GM12878 (cell line): Measurements from ENCODE around the gene DACH1. TPM values are rescaled to one million over a fixed set of nuclear protein-coding genes. Genes with fewer than 3 reads are reported as not detected.

Experiments used
- ATAC-seq: fragments of 200-7000 bp; cut with Tn5 transposase; 3 replicates; pipeline ENCODE4 v1.9.1; 2020; ENCODE audit warnings: mild to moderate bottlenecking, moderate library complexity
- BruUV-seq: library from RNA; stranded (reverse); fragments of 400-500 nt; replicated peaks from 2 replicates; lab custom pipeline; 2021; lab: Mats Ljungman, UMichigan
- CTCF ChIA-PET: fragments of 300-600 bp; sonication (Branson Sonifier 250); formaldehyde crosslinking; extraction: SDS; loops from one replicate; lab custom pipeline; 2021; ENCODE audit warnings: inconsistent platforms; lab: Yijun Ruan, JAX
- POLR2A ChIA-PET: fragments of 350-600 bp; formaldehyde crosslinking; extraction: SDS; loops from one replicate; lab custom pipeline; 2021; ENCODE audit warnings: inconsistent platforms; lab: Charles Lee
- RAD21 ChIA-PET: fragments of 300-600 bp; sonication (Branson Sonifier 250); formaldehyde crosslinking; loops from one replicate; lab custom pipeline; 2023; ENCODE audit warnings: antibody characterized with exemption; ENCODE audit not compliant: unreplicated experiment; lab: Charles Lee
- SMC1A ChIA-PET: fragments of 300-600 bp; sonication (Branson Sonifier 250); formaldehyde crosslinking; loops from one replicate; lab custom pipeline; 2023; ENCODE audit not compliant: unreplicated experiment, uncharacterized antibody; lab: Charles Lee
- DNase-seq: peaks from one replicate; pipeline ENCODE4 v3.0.0-alpha.2; 2011; ENCODE audit warnings: low read depth, low spot score
- FAIRE-seq: peaks from 3 replicates; lab custom pipeline; 2011; peaks lifted over from hg19 to GRCh38; lab: Jason Lieb, UNC
- H2AFZ ChIP-seq: 2 replicates; pipeline ENCODE4 v1.6.0; 2011; ENCODE audit warnings: low read depth, low read length, control low read depth; ENCODE audit not compliant: control insufficient read depth
- H3K27ac ChIP-seq: 2 replicates; pipeline ENCODE4 v1.5.1; 2011; ENCODE audit warnings: control low read depth; ENCODE audit not compliant: control insufficient read depth, insufficient read depth
- H3K27me3 ChIP-seq, 2 experiments: replicated peaks in 1 of 2; 2 replicates each; pipeline versions ENCODE4 v1.6.0 to v1.6.1; 2011; ENCODE audit warnings: low read length in 1 of 2; ENCODE audit not compliant: control insufficient read depth in 2 of 2, insufficient read depth in 2 of 2
- H3K36me3 ChIP-seq, 2 experiments: 2 replicates each; pipeline ENCODE4 v1.5.1; 2011; ENCODE audit warnings: low read length in 1 of 2; ENCODE audit not compliant: control insufficient read depth in 2 of 2, insufficient read depth in 2 of 2
- H3K4me1 ChIP-seq: 2 replicates; pipeline ENCODE4 v1.6.1; 2011; ENCODE audit warnings: mild to moderate bottlenecking, low read length, moderate library complexity, mixed read lengths; ENCODE audit not compliant: control insufficient read depth, insufficient read depth
- H3K4me2 ChIP-seq: 2 replicates; pipeline ENCODE4 v1.6.0; 2011; ENCODE audit warnings: control low read depth; ENCODE audit not compliant: control insufficient read depth, insufficient read depth
- H3K4me3 ChIP-seq: fragments of 200-600 bp; sonication (generic); 2 replicates; pipeline ENCODE4 v1.5.1; 2016
- H3K79me2 ChIP-seq: 2 replicates; pipeline ENCODE4 v1.6.0; 2011; ENCODE audit warnings: low read length; ENCODE audit not compliant: control insufficient read depth, insufficient read depth
- H3K9ac ChIP-seq: 2 replicates; pipeline ENCODE4 v1.8.0; 2011; ENCODE audit warnings: low read length, control low read depth, mixed read lengths; ENCODE audit not compliant: control insufficient read depth, insufficient read depth
- H3K9me3 ChIP-seq: replicated peaks from 3 replicates; pipeline ENCODE4 v1.5.1; 2011; ENCODE audit warnings: mild to moderate bottlenecking, low read length; ENCODE audit not compliant: control insufficient read depth, insufficient read depth
- H4K20me1 ChIP-seq: 2 replicates; pipeline ENCODE4 v1.6.0; 2011; ENCODE audit not compliant: control insufficient read depth, insufficient read depth
- BACH1 ChIP-seq: fragments of 450-650 bp; IDR thresholded peaks from 2 replicates; pipeline ENCODE4 v1.6.1; 2017; ENCODE audit warnings: mild to moderate bottlenecking, borderline replicate concordance
- BMI1 ChIP-seq: fragments of 450-650 bp; IDR thresholded peaks from 2 replicates; pipeline ENCODE4 v1.6.1; 2016; ENCODE audit warnings: mild to moderate bottlenecking, moderate library complexity, borderline replicate concordance
- CBX5 ChIP-seq: sonication (generic); IDR thresholded peaks from 2 replicates; pipeline ENCODE4 v1.6.1; 2016; ENCODE audit warnings: low read depth, moderate library complexity, mild to moderate bottlenecking, inconsistent platforms
- CHD4 ChIP-seq: fragments of 200-600 bp; sonication (generic); IDR thresholded peaks from 2 replicates; pipeline ENCODE4 v1.6.1; 2016; ENCODE audit warnings: mild to moderate bottlenecking
- EGR1 ChIP-seq, 2 experiments: IDR thresholded peaks; 1 replicate in 1 of 2; 2 replicates in 1 of 2; pipeline ENCODE4 v1.6.1; 2011 to 2012; ENCODE audit warnings: low read depth in 2 of 2, low read length in 2 of 2, borderline replicate concordance in 1 of 2, mild to moderate bottlenecking in 1 of 2, moderate library complexity in 1 of 2
- EP300 ChIP-seq, 2 experiments: fragments of 150-350 bp in 1 of 2; IDR thresholded peaks; 2 replicates each; pipeline ENCODE4 v1.6.1; 2011 to 2012; ENCODE audit warnings: low read depth in 2 of 2, low read length in 2 of 2, borderline replicate concordance in 1 of 2, improper control_type of control experiment in 1 of 2, inconsistent platforms in 1 of 2; ENCODE audit not compliant: control insufficient read depth in 1 of 2
- FOXK2 ChIP-seq: fragments of 450-650 bp; IDR thresholded peaks from 2 replicates; pipeline ENCODE4 v1.6.1; 2017; ENCODE audit warnings: mild to moderate bottlenecking, moderate library complexity
- IKZF1 ChIP-seq: fragments of 450-650 bp; conservative IDR thresholded peaks from 2 replicates; pipeline ENCODE4 v1.6.1; 2017; ENCODE audit warnings: antibody characterized with exemption, mild to moderate bottlenecking
- PAX5 ChIP-seq: IDR thresholded peaks from 2 replicates; pipeline ENCODE4 v1.6.1; 2011; ENCODE audit warnings: low read depth, low read length, borderline replicate concordance
- RAD51 ChIP-seq: fragments of 450-650 bp; IDR thresholded peaks from 2 replicates; pipeline ENCODE4 v1.6.1; 2016; ENCODE audit warnings: moderate library complexity, mild to moderate bottlenecking, inconsistent platforms
- RB1 ChIP-seq: fragments of 450-650 bp; formaldehyde crosslinking; IDR thresholded peaks from 2 replicates; pipeline ENCODE4 v1.6.1; 2017; ENCODE audit warnings: mild to moderate bottlenecking, borderline replicate concordance
- TBL1XR1 ChIP-seq: IDR thresholded peaks from 2 replicates; pipeline ENCODE4 v1.6.1; 2012; ENCODE audit warnings: low read depth, low read length, improper control_type of control experiment
- YBX1 ChIP-seq: fragments of 450-650 bp; IDR thresholded peaks from 2 replicates; pipeline ENCODE4 v1.6.1; 2016; ENCODE audit warnings: antibody characterized with exemption
- in situ Hi-C: fragments of 300-500 bp; cut with MboI; formaldehyde crosslinking; loops from 9 replicates; pipeline ENCODE4 v1.14.3; 2018; ENCODE audit warnings: mixed read lengths
- intact Hi-C: fragments of 100-400 bp; cut with micrococcal nuclease; formaldehyde crosslinking; loops from one replicate; pipeline ENCODE4 v1.14.2; 2022; ENCODE audit not compliant: unreplicated experiment
- polyA plus RNA-seq, 11 experiments: library from polyadenylated mRNA; depleted of rRNA in 4 of 11; unstranded in 6 of 11; stranded (reverse) in 5 of 11; fragments of >200 nt; fragmentation: Nextera tagmentation in 4 of 11; fragmentation: Illumina TruSeq in 1 of 11; extraction: Ambion mirVana in 4 of 11; extraction: Trizol in 1 of 11; gene quantifications; 1 replicate in 1 of 11; 2 replicates in 10 of 11; pipeline versions ENCODE4 v1.2.1 to v1.2.3, GENCODE V29; 2011 to 2016; ENCODE audit warnings: inconsistent platforms in 2 of 11, missing spikeins in 2 of 11, low read depth in 1 of 11
- total RNA-seq, 4 experiments: library from RNA; depleted of rRNA in 3 of 4; stranded (reverse); fragments of >200 nt in 3 of 4; fragmentation: Illumina TruSeq in 1 of 4; extraction: Trizol in 1 of 4; gene quantifications; 2 replicates each; pipeline versions ENCODE4 v1.2.1 to v1.2.3, GENCODE V29; 2013 to 2021
- TF ChIP-seq, protein P1 (sequence below): IDR thresholded peaks from 2 replicates; pipeline ENCODE4 v1.6.1; 2011; ENCODE audit warnings: borderline replicate concordance, low read depth, mild to moderate bottlenecking, moderate library complexity, low read length; ENCODE audit not compliant: insufficient read depth, poor library complexity, severe bottlenecking

DACH1 gene
- total and polyA plus RNA-seq, 10 of the 15 experiments (the other 5 are each of a cell fraction or from before 2014, with no cell fraction given), result 0.05 TPM; not detected in 9

DNA sequence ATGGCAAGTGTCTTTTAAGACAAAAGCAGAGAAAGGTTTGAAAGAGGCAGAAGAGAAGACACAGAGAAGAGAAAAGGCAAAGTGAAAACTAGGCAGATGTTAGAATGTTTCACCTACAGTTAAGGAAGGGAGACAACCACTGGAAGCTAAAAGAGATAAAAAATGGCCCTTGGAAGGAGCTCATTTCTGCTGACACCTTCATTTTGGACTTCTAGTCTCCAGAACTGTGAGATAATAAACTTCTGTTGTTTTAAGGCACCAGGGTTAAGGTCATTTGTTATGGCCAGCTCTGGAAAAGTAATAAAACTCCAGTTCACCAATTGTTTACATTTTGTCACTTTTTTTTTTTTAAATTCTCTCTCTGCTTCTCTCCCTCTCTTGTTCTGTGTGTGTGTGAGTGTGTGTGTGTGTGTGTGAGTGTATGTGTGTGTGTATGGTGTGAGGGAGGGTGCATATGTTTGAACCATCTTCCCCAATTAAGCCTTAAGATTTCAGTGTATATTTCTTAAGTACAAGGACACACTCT lies 374.6 kb downstream of the DACH1 start:
- SMC1A ChIA-PET, result no interaction called here
- RAD21 ChIA-PET, result no interaction called here
- Histone ChIP-seq H3K4me1 (no peaks in the 10 kb centered on the region), H4K20me1 (no peaks in the 10 kb centered on the region), H3K9me3 (no peaks in the 10 kb centered on the region), H3K4me2 (no peak overlapping the region), H3K79me2 (no peaks in the 10 kb centered on the region), H3K27me3 (no peaks in the 10 kb centered on the region; a peak in 1 of 4 replicates), H2AFZ (no peak overlapping the region), H3K9ac (no peak overlapping the region), H3K27ac (no peak overlapping the region), H3K36me3 (no peaks in the 10 kb centered on the region), H3K4me3 (no peak overlapping the region)
- in situ Hi-C loops (no loop called here), intact Hi-C loops (no loop called here)
- no TSS peak for BruUV-seq
- no peak for TF ChIP-seq FOXK2
- TF ChIP-seq BMI1, result no peak
- no peak for TF ChIP-seq EP300 (IDR thresholded peaks at IDR 0.05; ENCODE audit: borderline replicate concordance in 1 of 2, control insufficient read depth in 1 of 2, low read depth in 2 of 2, low read length in 2 of 2)
- no peak for TF ChIP-seq BACH1
- no peak for TF ChIP-seq EGR1 (IDR thresholded peaks at IDR 0.05; ENCODE audit: borderline replicate concordance in 1 of 2, low read depth in 2 of 2, low read length in 2 of 2)
- TF ChIP-seq RB1, result no peak
- TF ChIP-seq IKZF1, result no peak
- TF ChIP-seq, protein P1, sequence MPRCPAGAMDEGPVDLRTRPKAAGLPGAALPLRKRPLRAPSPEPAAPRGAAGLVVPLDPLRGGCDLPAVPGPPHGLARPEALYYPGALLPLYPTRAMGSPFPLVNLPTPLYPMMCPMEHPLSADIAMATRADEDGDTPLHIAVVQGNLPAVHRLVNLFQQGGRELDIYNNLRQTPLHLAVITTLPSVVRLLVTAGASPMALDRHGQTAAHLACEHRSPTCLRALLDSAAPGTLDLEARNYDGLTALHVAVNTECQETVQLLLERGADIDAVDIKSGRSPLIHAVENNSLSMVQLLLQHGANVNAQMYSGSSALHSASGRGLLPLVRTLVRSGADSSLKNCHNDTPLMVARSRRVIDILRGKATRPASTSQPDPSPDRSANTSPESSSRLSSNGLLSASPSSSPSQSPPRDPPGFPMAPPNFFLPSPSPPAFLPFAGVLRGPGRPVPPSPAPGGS, result no peak
- TF ChIP-seq CHD4, result no peak
- TF ChIP-seq RAD51, result no peak
- TF ChIP-seq TBL1XR1, result no peak
- TF ChIP-seq CBX5, result no peak
- TF ChIP-seq PAX5, result no peak
- TF ChIP-seq YBX1, result no peak
- ATAC-seq (no peak), FAIRE-seq (no peak), DNase-seq (no peak)
- CTCF ChIA-PET, result no interaction called here
- POLR2A ChIA-PET, result no interaction called here
